CD4-positive, CD25-positive, alpha-beta regulatory T cell (primary cell): ENCODE results near the gene CTDSP2. TPM values are rescaled to one million over a fixed set of nuclear protein-coding genes. Genes with fewer than 3 reads are reported as not detected.
"Not testable (repeated sequence)": the region's sequence is repeated elsewhere in the genome, so short reads cannot be mapped to it uniquely, and the experiment has no call there.

Experiments
- ATAC-seq, 2 donors: fragments of 150-1000 bp; cut with Tn5 transposase; one replicate each; pipeline ENCODE4 v1.10.0; 2021; ENCODE audit warnings: low read depth in 2 of 2, moderate number of reproducible peaks in 2 of 2, moderate library complexity in 1 of 2
- DNase-seq, 3 donors: peaks; one replicate each; pipeline versions ENCODE4 v3.0.0 to v3.0.0-alpha.2; 2012 to 2022; ENCODE audit warnings: mixed read lengths in 1 of 3
- H3K27ac ChIP-seq: one replicate; pipeline ENCODE4 v1.7.0; 2013; ENCODE audit warnings: mild to moderate bottlenecking, low read length; ENCODE audit not compliant: insufficient read depth, poor library complexity, severe bottlenecking
- H3K27me3 ChIP-seq: one replicate; pipeline ENCODE4 v1.7.0; 2013; ENCODE audit warnings: low read length; ENCODE audit not compliant: control insufficient read depth, insufficient read depth
- H3K36me3 ChIP-seq: one replicate; pipeline ENCODE4 v1.7.0; 2013; ENCODE audit warnings: mild to moderate bottlenecking, low read length, moderate library complexity; ENCODE audit not compliant: control insufficient read depth, insufficient read depth
- H3K4me1 ChIP-seq: 2 replicates; pipeline ENCODE4 v1.7.0; 2013; ENCODE audit warnings: mild to moderate bottlenecking, low read length; ENCODE audit not compliant: insufficient read depth, control insufficient read depth, poor library complexity, severe bottlenecking
- H3K4me3 ChIP-seq: one replicate; pipeline ENCODE4 v1.7.0; 2013; ENCODE audit warnings: low read depth, mild to moderate bottlenecking, low read length, moderate library complexity
- H3K9me3 ChIP-seq, 2 experiments: 1 replicate in 1 of 2; 2 replicates in 1 of 2; pipeline ENCODE4 v1.7.0; 2013; ENCODE audit warnings: low read length in 2 of 2, mild to moderate bottlenecking in 1 of 2, moderate library complexity in 1 of 2; ENCODE audit not compliant: control insufficient read depth in 2 of 2
- H3K27ac Mint-ChIP-seq, 3 donors: one replicate each; pipeline ENCODE4 v1.8.0; 2020 to 2022; ENCODE audit warnings: mild to moderate bottlenecking in 3 of 3, mixed read lengths in 3 of 3, moderate library complexity in 2 of 3
- H3K27me3 Mint-ChIP-seq: one replicate; pipeline ENCODE4 v1.8.0; 2022; ENCODE audit warnings: mild to moderate bottlenecking, mixed read lengths
- H3K36me3 Mint-ChIP-seq: one replicate; pipeline ENCODE4 v1.8.0; 2020; ENCODE audit warnings: mixed read lengths
- H3K4me1 Mint-ChIP-seq, 4 donors: one replicate each; pipeline ENCODE4 v1.8.0; 2020 to 2022; ENCODE audit warnings: mixed read lengths in 4 of 4, mild to moderate bottlenecking in 1 of 4
- H3K4me3 Mint-ChIP-seq, 4 donors: one replicate each; pipeline ENCODE4 v1.8.0; 2020 to 2022; ENCODE audit warnings: mild to moderate bottlenecking in 4 of 4, mixed read lengths in 4 of 4, moderate library complexity in 3 of 4
- H3K9me3 Mint-ChIP-seq, 7 donors: one replicate each; pipeline ENCODE4 v1.8.0; 2020 to 2022; ENCODE audit warnings: mixed read lengths in 7 of 7, mild to moderate bottlenecking in 3 of 7, moderate library complexity in 2 of 7
- polyA plus RNA-seq, 4 donors: library from polyadenylated mRNA; unstranded; fragments of 300-500 nt; fragmentation: Illumina TruSeq; gene quantifications; one replicate each; pipeline ENCODE4 v1.2.3, GENCODE V29; 2021
- total RNA-seq: library from RNA; stranded (reverse); gene quantifications from one replicate; pipeline ENCODE4 v1.2.3, GENCODE V29; 2022

The CTDSP2 gene
- total and polyA plus RNA-seq, 5 donors from 2014 or later = 45.7 to 121 (median 52.6) TPM

DNA sequence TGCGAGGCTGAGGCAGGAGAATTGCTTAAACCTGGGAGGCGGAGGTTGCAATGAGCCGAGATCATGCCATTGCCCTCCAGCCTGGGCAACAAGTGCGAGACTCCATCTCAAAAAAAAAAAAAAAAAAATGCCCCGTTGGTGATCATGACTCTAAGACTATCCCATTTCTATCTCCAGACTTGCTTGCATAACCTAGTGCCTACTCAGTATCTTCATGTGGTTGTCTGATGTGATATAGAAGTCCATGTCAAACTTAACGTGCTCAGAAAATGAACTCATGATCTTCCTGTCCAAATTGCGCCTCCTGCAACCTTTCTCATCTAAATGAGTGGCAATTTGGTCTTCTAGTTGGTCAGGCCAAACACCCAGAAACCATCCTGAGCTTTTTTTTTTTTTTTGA is 68.6 kb downstream of the CTDSP2 start:
- H3K36me3 Mint-ChIP-seq = no peaks in the 10 kb centered on the region
- Histone ChIP-seq H3K4me1 (peaks cover 28% of the 10 kb centered on the region), H3K9me3 (no peaks in the 10 kb centered on the region), H3K27me3 (no peaks in the 10 kb centered on the region), H3K36me3 (no peaks in the 10 kb centered on the region), H3K27ac (no peak overlapping the region), H3K4me3 (no peak overlapping the region)
- no peak overlapping the region for H3K27ac Mint-ChIP-seq
- peaks cover 4% of the 10 kb centered on the region for H3K27me3 Mint-ChIP-seq
- peak overlapping the region in 1 of 4 donors; percentile 71 for H3K4me3 Mint-ChIP-seq
- H3K9me3 Mint-ChIP-seq = no peaks in the 10 kb centered on the region
- ATAC-seq = no peak
- H3K4me1 Mint-ChIP-seq = peaks cover 12 to 40% (median 21%) of the 10 kb centered on the region in 4 donors
- no peak for DNase-seq

DNA sequence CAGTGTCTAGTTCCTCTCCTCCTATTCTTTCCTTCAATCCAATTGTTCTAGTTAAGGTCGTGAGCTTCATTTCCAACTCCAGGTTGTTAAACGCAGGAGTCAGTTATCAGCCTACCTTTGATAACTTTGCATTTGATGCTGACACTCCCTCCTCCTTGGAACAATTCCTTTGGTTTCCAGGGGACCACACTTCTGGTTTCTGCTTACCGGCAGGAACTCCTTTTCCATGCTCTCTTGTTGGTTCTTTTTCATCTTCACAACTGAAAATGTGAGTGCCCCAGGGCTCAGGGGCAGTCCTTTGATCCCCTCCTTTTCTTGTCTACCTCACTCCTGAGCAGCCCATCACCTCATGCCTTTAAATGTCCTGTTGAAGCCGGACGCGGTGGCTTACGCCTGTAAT is 69.2 kb downstream of the CTDSP2 start:
- H3K4me1 Mint-ChIP-seq = peaks cover 8 to 37% (median 17%) of the 10 kb centered on the region in 4 donors
- H3K27me3 ChIP-seq = no peaks in the 10 kb centered on the region
- H3K36me3 Mint-ChIP-seq = no peaks in the 10 kb centered on the region
- no peaks in the 10 kb centered on the region for H3K9me3 Mint-ChIP-seq
- H3K27me3 Mint-ChIP-seq = peaks cover 4% of the 10 kb centered on the region
- peak overlapping the region in 1 of 4 donors; percentile 71 for H3K4me3 Mint-ChIP-seq
- no peak overlapping the region for H3K27ac Mint-ChIP-seq
- peaks cover 30% of the 10 kb centered on the region for H3K4me1 ChIP-seq
- no peaks in the 10 kb centered on the region for H3K36me3 ChIP-seq
- ATAC-seq = no peak
- no peak for DNase-seq
- H3K9me3 ChIP-seq = no peaks in the 10 kb centered on the region
- H3K27ac ChIP-seq = no peak overlapping the region
- H3K4me3 ChIP-seq = no peak overlapping the region

DNA sequence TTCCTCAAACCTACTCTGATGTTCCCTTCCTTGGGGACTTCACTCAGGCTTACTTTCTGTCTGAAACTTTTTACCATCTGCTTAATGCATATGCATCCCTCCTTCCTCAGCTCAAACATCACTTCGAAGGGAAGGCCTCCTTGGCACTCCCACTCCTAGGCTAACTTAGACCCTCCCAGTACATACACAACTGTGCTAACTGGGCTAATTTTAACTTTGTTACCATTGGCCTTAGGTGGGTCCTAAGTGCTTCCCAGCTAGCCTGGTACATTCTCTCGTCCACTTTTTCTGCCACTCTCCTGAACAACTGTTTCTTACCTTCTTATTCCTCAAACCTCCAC is 70.3 kb downstream of the CTDSP2 start:
- H3K4me1 Mint-ChIP-seq = peaks cover 0 to 34% (median 13%) of the 10 kb centered on the region in 4 donors
- Histone ChIP-seq H3K9me3 (no peaks in the 10 kb centered on the region), H3K27ac (no peak overlapping the region), H3K36me3 (no peaks in the 10 kb centered on the region), H3K4me3 (no peak overlapping the region), H3K4me1 (peaks cover 28% of the 10 kb centered on the region), H3K27me3 (no peaks in the 10 kb centered on the region)
- no peaks in the 10 kb centered on the region for H3K9me3 Mint-ChIP-seq
- DNase-seq (no peak), ATAC-seq (no peak)
- H3K36me3 Mint-ChIP-seq = no peaks in the 10 kb centered on the region
- H3K4me3 Mint-ChIP-seq = peak overlapping the region in 2 of 4 donors; percentile 20 to 71
- H3K27me3 Mint-ChIP-seq = peaks cover 9% of the 10 kb centered on the region
- H3K27ac Mint-ChIP-seq = peak overlapping the region in 1 of 3 donors; percentile 21

DNA sequence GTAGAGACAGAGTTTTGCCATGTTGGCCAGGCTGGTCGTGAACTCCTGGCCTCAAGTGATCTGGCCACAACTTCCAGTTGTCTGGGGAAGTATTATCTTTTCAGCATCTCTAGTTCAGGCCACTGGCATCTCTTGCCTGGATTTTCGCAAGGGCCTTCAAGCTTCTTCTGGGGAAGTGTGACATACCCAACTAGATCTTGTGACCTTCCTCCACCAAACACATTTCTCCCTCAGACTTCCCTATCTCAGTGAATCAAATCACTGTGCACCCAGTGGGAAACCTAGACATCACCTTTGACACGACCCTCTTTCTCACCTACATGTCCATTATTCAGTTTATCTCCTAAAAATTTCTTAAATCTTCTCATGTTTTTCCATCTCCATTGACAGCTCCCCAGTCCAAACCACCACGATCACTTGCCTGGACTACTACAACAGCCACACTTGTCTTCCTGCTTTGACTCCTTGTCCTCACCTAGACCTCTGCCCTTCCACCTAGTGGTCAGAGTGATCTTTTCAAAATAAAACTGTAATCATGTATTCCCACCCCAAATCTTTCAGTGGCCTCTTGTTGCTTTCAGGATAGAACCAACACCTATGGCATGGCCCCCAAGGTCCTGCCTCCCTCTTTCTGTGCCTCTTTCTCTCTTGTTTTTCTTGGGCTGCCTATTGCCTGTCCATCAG is 70.8 kb downstream of the CTDSP2 start:
- Histone ChIP-seq H3K36me3 (no peaks in the 10 kb centered on the region), H3K4me1 (peaks cover 25% of the 10 kb centered on the region), H3K9me3 (no peaks in the 10 kb centered on the region), H3K27me3 (no peaks in the 10 kb centered on the region), H3K27ac (no peak overlapping the region), H3K4me3 (no peak overlapping the region)
- DNase-seq (peak in 1 of 3 donors; percentile 17), ATAC-seq (no peak)
- Mint-ChIP-seq H3K9me3 (no peaks in the 10 kb centered on the region), H3K4me3 (peak overlapping the region in 2 of 4 donors; percentile 20 to 71), H3K27ac (peak overlapping the region in 1 of 3 donors; percentile 21), H3K27me3 (peaks cover 9% of the 10 kb centered on the region), H3K36me3 (peaks cover under 1% of the 10 kb centered on the region), H3K4me1 (peaks cover 0 to 29% (median 12%) of the 10 kb centered on the region in 4 donors)

DNA sequence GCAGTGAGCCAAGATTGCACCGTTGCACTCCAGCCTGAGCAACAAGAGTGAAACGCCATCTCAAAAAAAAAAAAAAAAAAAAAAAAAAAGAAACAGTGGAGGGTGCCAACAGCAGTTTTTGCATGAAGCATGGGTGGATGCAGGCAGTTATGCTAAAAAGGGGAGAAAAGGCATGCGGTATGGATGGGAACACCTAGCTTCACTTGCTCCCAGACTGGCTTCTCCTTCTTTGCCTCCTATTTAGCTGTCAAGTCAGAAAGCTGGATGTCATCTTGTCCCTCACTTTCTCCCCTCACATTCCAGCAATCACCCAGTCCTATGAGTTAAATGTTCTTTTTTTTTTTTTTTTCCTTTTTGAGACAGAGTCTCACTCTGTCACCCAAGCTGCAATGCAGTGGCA is 71.5 kb downstream of the CTDSP2 start:
- Mint-ChIP-seq H3K4me1 (peaks cover 0 to 27% (median 12%) of the 10 kb centered on the region in 4 donors), H3K27ac (no peak overlapping the region), H3K27me3 (peaks cover 9% of the 10 kb centered on the region), H3K36me3 (peaks cover 6% of the 10 kb centered on the region), H3K9me3 (no peaks in the 10 kb centered on the region), H3K4me3 (peak overlapping the region in 2 of 4 donors; percentile 27 to 71)
- DNase-seq (no peak), ATAC-seq (no peak)
- Histone ChIP-seq H3K4me3 (no peak overlapping the region), H3K27me3 (no peaks in the 10 kb centered on the region), H3K27ac (no peak overlapping the region), H3K36me3 (no peaks in the 10 kb centered on the region), H3K9me3 (no peaks in the 10 kb centered on the region), H3K4me1 (peaks cover 19% of the 10 kb centered on the region)

DNA sequence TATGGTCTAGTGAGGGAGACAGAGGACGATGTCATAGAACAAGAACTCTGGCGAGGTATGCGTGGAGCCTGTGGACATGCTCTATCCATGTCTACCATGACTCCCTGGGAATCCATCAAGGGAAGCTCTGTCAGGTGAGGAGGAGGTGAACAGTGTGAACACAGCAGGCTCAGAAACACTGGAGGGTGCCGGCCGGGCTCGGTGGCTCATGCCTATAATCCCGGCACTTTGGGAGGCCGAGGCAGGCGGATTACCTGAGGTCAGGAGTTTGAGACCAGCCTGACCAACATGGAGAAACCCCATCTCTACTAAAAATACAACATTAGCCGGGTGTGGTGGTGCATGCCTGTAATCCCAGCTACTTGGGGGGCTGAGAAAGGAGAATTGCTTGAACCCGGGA is 71.9 kb downstream of the CTDSP2 start:
- not testable (repeated sequence) for H3K27me3 ChIP-seq, H3K9me3 ChIP-seq, H3K36me3 ChIP-seq, DNase-seq, H3K27ac ChIP-seq, H3K27me3 Mint-ChIP-seq, H3K4me3 ChIP-seq, H3K9me3 Mint-ChIP-seq, ATAC-seq, H3K36me3 Mint-ChIP-seq
- peaks cover 0 to 23% (median 11%) of the 10 kb centered on the region in 4 donors for H3K4me1 Mint-ChIP-seq
- H3K4me3 Mint-ChIP-seq = peak overlapping the region in 3 of 4 donors; percentile 22 to 95 (median 88)
- H3K4me1 ChIP-seq = peaks cover 19% of the 10 kb centered on the region
- peak overlapping the region in 1 of 3 donors; percentile 14 for H3K27ac Mint-ChIP-seq

DNA sequence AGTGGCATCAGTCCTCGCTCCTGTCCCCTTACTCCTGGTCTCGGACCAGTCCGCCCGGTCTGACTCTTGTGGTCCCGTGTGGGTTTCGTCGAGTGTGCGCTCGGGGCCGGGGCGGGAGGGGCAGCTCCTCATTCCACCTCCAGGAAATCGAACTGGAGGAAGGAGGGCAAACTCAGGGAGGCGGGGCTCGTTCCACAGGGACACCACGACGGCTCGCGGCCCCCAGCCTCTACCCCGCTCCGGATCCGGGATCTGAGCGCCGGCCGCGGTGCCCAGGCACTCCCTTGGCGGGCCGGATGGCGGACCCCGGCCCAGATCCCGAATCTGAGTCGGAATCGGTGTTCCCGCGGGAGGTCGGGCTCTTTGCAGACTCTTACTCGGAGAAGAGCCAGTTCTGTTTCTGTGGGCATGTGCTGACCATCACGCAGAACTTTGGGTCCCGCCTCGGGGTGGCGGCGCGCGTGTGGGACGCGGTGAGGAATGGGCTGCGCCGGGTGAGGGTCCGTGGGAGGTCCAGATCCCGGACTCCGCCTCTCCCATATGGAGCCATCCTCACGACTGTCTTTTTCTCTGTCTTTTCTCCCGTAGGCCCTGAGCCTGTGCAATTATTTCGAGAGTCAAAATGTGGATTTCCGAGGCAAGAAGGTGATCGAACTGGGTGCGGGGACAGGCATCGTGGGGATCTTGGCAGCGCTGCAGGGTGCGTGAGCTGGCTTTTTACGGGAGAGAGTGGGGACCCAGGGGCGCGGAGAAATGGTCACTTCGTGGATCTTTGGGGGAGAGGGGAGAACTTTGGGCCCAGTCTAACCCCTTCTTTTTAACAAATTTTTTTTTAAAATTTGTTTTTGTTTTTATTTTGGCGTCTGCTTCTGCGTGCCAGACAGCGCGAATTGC is 73.9 kb downstream of the CTDSP2 start, which contains the start of gene EEF1AKMT3:
Gene EEF1AKMT3, plus strand, starts transcription at position 186 of the 894 bp plus-strand sequence. Its CDS starts 111 bp downstream, at position 297.
- Histone ChIP-seq H3K36me3 (no peaks in the 10 kb centered on the region), H3K4me1 (peaks cover 19% of the 10 kb centered on the region), H3K9me3 (no peaks in the 10 kb centered on the region), H3K4me3 (peak within 1 kb of the TSS; percentile 83), H3K27me3 (no peaks in the 10 kb centered on the region), H3K27ac (peak within 1 kb of the TSS; percentile 86)
- peaks cover 5% of the 10 kb centered on the region for H3K27me3 Mint-ChIP-seq
- ATAC-seq (no peak), DNase-seq (peak in 2 of 3 donors; percentile 17 to 27)
- H3K4me3 Mint-ChIP-seq = peak within 1 kb of the TSS; percentile 93 to 97 (median 94)
- H3K9me3 Mint-ChIP-seq = no peaks in the 10 kb centered on the region
- peaks cover 0 to 20% (median 9%) of the 10 kb centered on the region in 4 donors for H3K4me1 Mint-ChIP-seq
- H3K36me3 Mint-ChIP-seq = peaks cover 13% of the 10 kb centered on the region
- H3K27ac Mint-ChIP-seq = peak within 1 kb of the TSS; percentile 92 to 99 (median 98)
